Neuronal stem cell (in vitro differentiated cells): ENCODE results near the gene ALG2.

ENCODE experiments used
- DNase-seq: peaks from one replicate; pipeline ENCODE4 v3.0.0-alpha.2; 2013; ENCODE audit warnings: low spot score
- H2AFZ ChIP-seq: one replicate; pipeline ENCODE4 v1.6.1; 2013; ENCODE audit warnings: mild to moderate bottlenecking, low read length, inconsistent platforms
- H2AK5ac ChIP-seq: 2 replicates; pipeline ENCODE4 v1.6.1; 2013; ENCODE audit warnings: low read depth, mild to moderate bottlenecking, inconsistent platforms, low read length, moderate library complexity, mixed read lengths
- H2BK120ac ChIP-seq: 2 replicates; pipeline ENCODE4 v1.6.1; 2013; ENCODE audit warnings: low read depth, mild to moderate bottlenecking, inconsistent platforms, low read length, moderate library complexity, mixed read lengths
- H2BK12ac ChIP-seq: one replicate; pipeline ENCODE4 v1.6.1; 2013; ENCODE audit warnings: low read length, inconsistent platforms
- H2BK15ac ChIP-seq: 2 replicates; pipeline ENCODE4 v1.6.1; 2013; ENCODE audit warnings: mild to moderate bottlenecking, low read length, inconsistent platforms, mixed read lengths
- H2BK5ac ChIP-seq: one replicate; pipeline ENCODE4 v1.6.1; 2013; ENCODE audit warnings: inconsistent platforms, mild to moderate bottlenecking, low read length, moderate library complexity
- H3K14ac ChIP-seq: one replicate; pipeline ENCODE4 v1.6.1; 2013; ENCODE audit warnings: low read length, inconsistent platforms
- H3K18ac ChIP-seq: 2 replicates; pipeline ENCODE4 v1.6.1; 2013; ENCODE audit warnings: low read length, inconsistent platforms
- H3K23ac ChIP-seq: 2 replicates; pipeline ENCODE4 v1.6.1; 2013; ENCODE audit warnings: low read depth, mild to moderate bottlenecking, mixed read lengths, low read length, inconsistent platforms; ENCODE audit not compliant: poor library complexity
- H3K27ac ChIP-seq: replicated peaks from 3 replicates; pipeline ENCODE4 v1.5.1; 2013; ENCODE audit warnings: low read length, inconsistent platforms
- H3K27me3 ChIP-seq, 3 experiments: 2 replicates each; pipeline ENCODE4 v1.6.1; 2013; ENCODE audit warnings: low read length in 3 of 3, mild to moderate bottlenecking in 2 of 3, inconsistent platforms in 1 of 3, low read depth in 1 of 3, mixed read lengths in 1 of 3, moderate library complexity in 1 of 3; ENCODE audit not compliant: control insufficient read depth in 3 of 3, insufficient read depth in 3 of 3
- H3K36me3 ChIP-seq, 2 donors: replicated peaks in 1 of 2; 2 replicates each; pipeline ENCODE4 v1.6.1; 2013; ENCODE audit warnings: low read length in 2 of 2; ENCODE audit not compliant: control insufficient read depth in 2 of 2, insufficient read depth in 2 of 2
- H3K4ac ChIP-seq: 2 replicates; pipeline ENCODE4 v1.6.1; 2013; ENCODE audit warnings: inconsistent platforms, mild to moderate bottlenecking, low read length, moderate library complexity
- H3K4me1 ChIP-seq, 2 donors: 1 replicate in 1 of 2; 2 replicates in 1 of 2; pipeline ENCODE4 v1.6.1; 2013; ENCODE audit warnings: low read length in 2 of 2, low read depth in 1 of 2; ENCODE audit not compliant: control insufficient read depth in 2 of 2, insufficient read depth in 1 of 2
- H3K4me2 ChIP-seq: one replicate; pipeline ENCODE4 v1.6.1; 2013; ENCODE audit warnings: mild to moderate bottlenecking, low read length, inconsistent platforms; ENCODE audit not compliant: insufficient read depth, poor library complexity, severe bottlenecking
- H3K4me3 ChIP-seq, 2 donors: 2 replicates each; pipeline ENCODE4 v1.5.1; 2013; ENCODE audit warnings: low read length in 2 of 2, mild to moderate bottlenecking in 2 of 2, inconsistent platforms in 1 of 2, moderate library complexity in 1 of 2
- H3K79me1 ChIP-seq: one replicate; pipeline ENCODE4 v1.6.1; 2013; ENCODE audit warnings: low read depth, mild to moderate bottlenecking, inconsistent platforms, low read length, moderate library complexity
- H3K9ac ChIP-seq: one replicate; pipeline ENCODE4 v1.6.1; 2013; ENCODE audit warnings: mild to moderate bottlenecking, low read depth, low read length, inconsistent platforms; ENCODE audit not compliant: poor library complexity
- H3K9me3 ChIP-seq, 2 donors: replicated peaks in 1 of 2; 2 replicates each; pipeline versions ENCODE3 to v1.6.1; 2013; ENCODE audit warnings: low read length in 2 of 2, mild to moderate bottlenecking in 2 of 2, inconsistent platforms in 1 of 2, low read depth in 1 of 2, mixed read lengths in 1 of 2, moderate library complexity in 1 of 2; ENCODE audit not compliant: control insufficient read depth in 2 of 2, insufficient read depth in 1 of 2
- H4K8ac ChIP-seq: one replicate; pipeline ENCODE4 v1.6.1; 2013; ENCODE audit warnings: low read depth, mild to moderate bottlenecking, inconsistent platforms, low read length, moderate library complexity
- H4K91ac ChIP-seq: one replicate; pipeline ENCODE4 v1.6.1; 2013; ENCODE audit warnings: low read length, low read depth, mild to moderate bottlenecking, inconsistent platforms; ENCODE audit not compliant: poor library complexity
- WGBS, 2 donors: extraction: QIAGEN DNeasy Blood & Tissue Kit; methylation state at CpG; one replicate each; pipeline ENCODE4 v1.1.7; 2013; ENCODE audit warnings: missing lambda C conversion rate in 2 of 2, mixed read lengths in 1 of 2; ENCODE audit not compliant: insufficient read length in 2 of 2, insufficient replicate concordance in 1 of 2; ENCODE audit errors: extremely low coverage in 2 of 2; 5-methylcytosine and 5-hydroxymethylcytosine counted together

ALG2 gene

DNA sequence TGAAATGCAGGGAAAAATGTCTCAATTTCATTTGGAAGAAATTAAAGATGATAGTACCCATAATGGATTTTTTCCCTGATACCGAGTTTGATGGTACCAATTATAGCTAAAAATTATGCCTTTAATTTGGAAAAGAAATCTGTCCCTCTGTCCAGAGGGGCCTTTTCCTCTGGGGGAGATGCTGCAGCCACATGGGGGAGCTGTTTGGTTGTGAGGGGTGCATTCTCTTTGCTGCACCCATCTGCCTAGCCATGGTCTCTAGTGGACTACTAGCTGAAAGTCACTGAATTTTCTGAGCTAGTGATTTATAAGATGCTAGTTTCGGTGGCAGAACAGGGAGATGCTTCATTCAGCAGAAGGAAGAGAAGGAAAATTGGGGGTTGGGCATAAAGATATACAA is 10.0 kb upstream of the ALG2 start:
- Histone ChIP-seq H2BK5ac (no peak overlapping the region), H3K14ac (no peak overlapping the region), H2BK12ac (no peak overlapping the region), H3K4me2 (no peak overlapping the region), H3K79me1 (no peaks in the 10 kb centered on the region), H3K9ac (no peak overlapping the region), H3K18ac (no peak overlapping the region), H2AFZ (no peak overlapping the region), H3K27ac (no peak overlapping the region), H3K4me3 (no peak overlapping the region), H3K23ac (no peak overlapping the region), H3K27me3 (no peaks in the 10 kb centered on the region), H3K36me3 (peaks cover 13 to 69% of the 10 kb centered on the region in 2 donors), H3K9me3 (no peaks in the 10 kb centered on the region), H3K4ac (no peak overlapping the region), H4K8ac (no peak overlapping the region), H2BK120ac (no peak overlapping the region), H3K4me1 (no peaks in the 10 kb centered on the region), H4K91ac (no peak overlapping the region), H2BK15ac (no peak overlapping the region), H2AK5ac (no peak overlapping the region)
- WGBS, 2 donors: no CpG with 5 or more reads among the region's 2 CpGs
- no peak for DNase-seq

DNA sequence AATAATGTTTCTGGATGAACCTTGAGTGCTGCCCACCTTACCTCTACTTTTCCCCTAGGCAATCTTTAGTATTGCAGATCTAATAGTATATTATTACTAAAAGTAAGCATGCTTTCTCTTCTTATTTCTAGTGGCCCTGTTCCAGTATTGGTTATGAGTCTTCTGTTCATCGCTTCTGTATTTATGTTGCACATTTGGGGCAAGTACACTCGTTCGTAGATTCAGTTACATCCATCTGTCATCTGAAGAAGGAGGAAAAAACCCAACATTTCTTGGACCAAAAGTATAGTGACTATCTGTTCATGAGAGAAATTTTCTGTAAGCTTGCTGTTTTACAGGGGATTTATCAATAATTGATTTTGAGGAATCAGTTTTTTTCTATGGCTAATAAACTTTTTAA is 8.5 kb upstream of the ALG2 start:
- no CpG with 5 or more reads among the region's 3 CpGs for WGBS, 2 donors
- no peak overlapping the region for H2BK5ac ChIP-seq
- no peak overlapping the region for H2BK12ac ChIP-seq
- H4K8ac ChIP-seq: no peak overlapping the region
- H3K27me3 ChIP-seq: no peaks in the 10 kb centered on the region
- no peaks in the 10 kb centered on the region for H3K9me3 ChIP-seq
- H3K79me1 ChIP-seq: no peaks in the 10 kb centered on the region
- H3K4me3 ChIP-seq: no peak overlapping the region
- no peak overlapping the region for H3K23ac ChIP-seq
- no peak overlapping the region for H2BK120ac ChIP-seq
- no peak overlapping the region for H3K27ac ChIP-seq
- no peak overlapping the region for H3K14ac ChIP-seq
- no peak overlapping the region for H2BK15ac ChIP-seq
- H3K4ac ChIP-seq: no peak overlapping the region
- no peak overlapping the region for H2AK5ac ChIP-seq
- H4K91ac ChIP-seq: no peak overlapping the region
- H3K36me3 ChIP-seq: peaks cover 13 to 84% of the 10 kb centered on the region in 2 donors
- DNase-seq: no peak
- no peak overlapping the region for H2AFZ ChIP-seq
- H3K9ac ChIP-seq: no peak overlapping the region
- H3K4me1 ChIP-seq: no peaks in the 10 kb centered on the region
- H3K4me2 ChIP-seq: no peak overlapping the region
- H3K18ac ChIP-seq: no peak overlapping the region

DNA sequence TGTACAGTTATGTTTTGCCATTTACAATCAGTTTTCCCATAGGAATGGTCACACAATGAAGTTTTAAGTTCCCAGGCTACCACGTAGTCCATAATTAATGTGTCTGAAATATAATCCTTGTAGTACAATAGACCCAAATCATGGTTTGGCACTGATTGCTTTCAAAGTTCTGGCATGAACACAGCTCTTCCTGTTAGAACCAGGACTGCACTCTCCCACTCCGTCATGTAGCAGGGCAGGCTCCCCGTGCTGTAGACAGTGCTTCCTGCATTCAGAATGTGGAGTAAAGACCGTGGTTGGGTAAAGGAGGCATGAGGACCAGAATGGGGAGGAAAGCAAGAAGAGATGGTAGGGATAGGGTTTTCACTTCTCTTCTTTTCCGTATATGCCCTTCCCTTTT is 4.3 kb upstream of the ALG2 start:
- Histone ChIP-seq H3K4me1 (peaks cover 0 to 4% of the 10 kb centered on the region in 2 donors), H2BK5ac (no peak overlapping the region), H3K9me3 (no peaks in the 10 kb centered on the region), H2BK120ac (no peak overlapping the region), H3K4me2 (no peak overlapping the region), H2BK15ac (no peak overlapping the region), H4K91ac (no peak overlapping the region), H3K36me3 (peaks cover 18 to 71% of the 10 kb centered on the region in 2 donors), H3K23ac (no peak overlapping the region), H3K4ac (no peak overlapping the region), H3K4me3 (no peak overlapping the region), H2BK12ac (no peak overlapping the region), H3K9ac (no peak overlapping the region), H4K8ac (no peak overlapping the region), H3K14ac (no peak overlapping the region), H3K18ac (no peak overlapping the region), H3K79me1 (peaks cover 6% of the 10 kb centered on the region), H2AK5ac (no peak overlapping the region), H3K27me3 (no peaks in the 10 kb centered on the region), H3K27ac (no peak overlapping the region), H2AFZ (no peak overlapping the region)
- no CpG with 5 or more reads among the region's 5 CpGs for WGBS, 2 donors
- no peak for DNase-seq

DNA sequence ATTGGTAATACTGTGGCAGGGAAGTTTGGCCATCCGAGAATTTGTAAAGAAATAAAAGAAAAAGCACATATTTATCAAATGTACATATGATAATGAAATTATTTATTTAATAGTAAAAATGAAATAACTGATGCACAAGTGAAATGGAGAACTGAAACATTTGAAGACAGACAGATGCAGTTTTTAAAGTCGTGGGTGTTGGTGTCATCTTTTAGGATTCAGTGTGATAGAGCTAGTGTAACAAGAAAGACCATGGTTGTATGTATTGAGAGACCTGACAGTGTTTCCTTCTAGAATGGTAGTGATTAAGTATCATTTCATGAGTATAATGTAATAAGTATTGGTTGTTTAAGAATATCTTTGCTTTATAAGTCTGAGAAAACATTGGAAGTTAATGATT is 2.7 kb upstream of the ALG2 start:
- Histone ChIP-seq H3K23ac (no peak overlapping the region), H2BK5ac (no peak overlapping the region), H3K36me3 (peaks cover 17 to 62% of the 10 kb centered on the region in 2 donors), H4K91ac (no peak overlapping the region), H2BK15ac (no peak overlapping the region), H3K9ac (no peak overlapping the region), H3K14ac (no peak overlapping the region), H2BK12ac (no peak overlapping the region), H2AFZ (no peak overlapping the region), H3K79me1 (peaks cover 8% of the 10 kb centered on the region), H3K4me1 (peaks cover 4 to 7% of the 10 kb centered on the region in 2 donors), H3K4ac (no peak overlapping the region), H3K4me2 (no peak overlapping the region), H3K27me3 (no peaks in the 10 kb centered on the region), H3K4me3 (no peak overlapping the region), H2AK5ac (no peak overlapping the region), H3K18ac (no peak overlapping the region), H2BK120ac (no peak overlapping the region), H3K27ac (no peak overlapping the region), H3K9me3 (no peaks in the 10 kb centered on the region), H4K8ac (no peak overlapping the region)
- no CpG with 5 or more reads among the region's 2 CpGs for WGBS, 2 donors
- DNase-seq: no peak
